GM12865 (cell line): ENCODE measurements around the gene PIM3.

Source experiments
- DNase-seq: peaks from one replicate; pipeline ENCODE4 v3.0.0; 2010; ENCODE audit warnings: low read depth
- H3K4me3 ChIP-seq: 2 replicates; pipeline ENCODE4 v1.5.1; 2011; ENCODE audit warnings: mild to moderate bottlenecking, low read depth, low read length, control low read depth
- CTCF ChIP-seq: IDR thresholded peaks from 2 replicates; pipeline ENCODE4 v1.5.1; 2011; ENCODE audit warnings: low read length, control low read depth, low read depth, inconsistent platforms; ENCODE audit not compliant: insufficient read depth; ENCODE audit errors: missing control alignments

PIM3 gene

GRCh38 chr22:49956914-49957825 is 3.4 kb upstream of the PIM3 start:
- H3K4me3 ChIP-seq: no peak overlapping the region
- DNase-seq: no peak
- TF ChIP-seq CTCF: no peak

- DNase-seq: no peak
- no peak for TF ChIP-seq CTCF
- no peak overlapping the region for H3K4me3 ChIP-seq
Observed at GRCh38 chr22:49957826-49958365, 2.7 kb upstream of the PIM3 start.

- H3K4me3 ChIP-seq: no peak overlapping the region
Observed at GRCh38 chr22:49958366-49958921, 2.1 kb upstream of the PIM3 start.

GRCh38 chr22:49958931-49959781 is 1.4 kb upstream of the PIM3 start:
- peak overlapping the region; percentile 75 for H3K4me3 ChIP-seq
- TF ChIP-seq CTCF: no peak
- no peak for DNase-seq

More at GRCh38 chr22:49958366-49958921, 2.1 kb upstream of the PIM3 start:
- no peak for DNase-seq
- TF ChIP-seq CTCF: no peak

- H3K4me3 ChIP-seq: peak overlapping the region; percentile 75
- peak; percentile 42 for DNase-seq
- TF ChIP-seq CTCF: no peak
Observed at GRCh38 chr22:49959782-49960158, 802 bp upstream of the PIM3 start.

GRCh38 chr22:49961005-49961600 is 531 bp downstream of the PIM3 start:
- DNase-seq: peak; percentile 75
- peak overlapping the region; percentile 92 for H3K4me3 ChIP-seq
- no peak for TF ChIP-seq CTCF
